GM12878 (cell line): Measurements from ENCODE around the gene TAAR2. TPM values are rescaled to one million over a fixed set of nuclear protein-coding genes. Genes with fewer than 3 reads are reported as not detected.

Source experiments
- ATAC-seq: fragments of 200-7000 bp; cut with Tn5 transposase; 3 replicates; pipeline ENCODE4 v1.9.1; 2020; ENCODE audit warnings: mild to moderate bottlenecking, moderate library complexity
- BruUV-seq: library from RNA; stranded (reverse); fragments of 400-500 nt; replicated peaks from 2 replicates; lab custom pipeline; 2021; lab: Mats Ljungman, UMichigan
- CTCF ChIA-PET: fragments of 300-600 bp; sonication (Branson Sonifier 250); formaldehyde crosslinking; extraction: SDS; loops from one replicate; lab custom pipeline; 2021; ENCODE audit warnings: inconsistent platforms; lab: Yijun Ruan, JAX
- POLR2A ChIA-PET: fragments of 350-600 bp; formaldehyde crosslinking; extraction: SDS; loops from one replicate; lab custom pipeline; 2021; ENCODE audit warnings: inconsistent platforms; lab: Charles Lee
- RAD21 ChIA-PET: fragments of 300-600 bp; sonication (Branson Sonifier 250); formaldehyde crosslinking; loops from one replicate; lab custom pipeline; 2023; ENCODE audit warnings: antibody characterized with exemption; ENCODE audit not compliant: unreplicated experiment; lab: Charles Lee
- SMC1A ChIA-PET: fragments of 300-600 bp; sonication (Branson Sonifier 250); formaldehyde crosslinking; loops from one replicate; lab custom pipeline; 2023; ENCODE audit not compliant: unreplicated experiment, uncharacterized antibody; lab: Charles Lee
- DNase-seq: peaks from one replicate; pipeline ENCODE4 v3.0.0-alpha.2; 2011; ENCODE audit warnings: low read depth, low spot score
- FAIRE-seq: peaks from 3 replicates; lab custom pipeline; 2011; peaks lifted over from hg19 to GRCh38; lab: Jason Lieb, UNC
- H2AFZ ChIP-seq: 2 replicates; pipeline ENCODE4 v1.6.0; 2011; ENCODE audit warnings: low read depth, low read length, control low read depth; ENCODE audit not compliant: control insufficient read depth
- H3K27ac ChIP-seq: 2 replicates; pipeline ENCODE4 v1.5.1; 2011; ENCODE audit warnings: control low read depth; ENCODE audit not compliant: control insufficient read depth, insufficient read depth
- H3K27me3 ChIP-seq, 2 experiments: replicated peaks in 1 of 2; 2 replicates each; pipeline versions ENCODE4 v1.6.0 to v1.6.1; 2011; ENCODE audit warnings: low read length in 1 of 2; ENCODE audit not compliant: control insufficient read depth in 2 of 2, insufficient read depth in 2 of 2
- H3K36me3 ChIP-seq, 2 experiments: 2 replicates each; pipeline ENCODE4 v1.5.1; 2011; ENCODE audit warnings: low read length in 1 of 2; ENCODE audit not compliant: control insufficient read depth in 2 of 2, insufficient read depth in 2 of 2
- H3K4me1 ChIP-seq: 2 replicates; pipeline ENCODE4 v1.6.1; 2011; ENCODE audit warnings: mild to moderate bottlenecking, low read length, moderate library complexity, mixed read lengths; ENCODE audit not compliant: control insufficient read depth, insufficient read depth
- H3K4me2 ChIP-seq: 2 replicates; pipeline ENCODE4 v1.6.0; 2011; ENCODE audit warnings: control low read depth; ENCODE audit not compliant: control insufficient read depth, insufficient read depth
- H3K4me3 ChIP-seq: fragments of 200-600 bp; sonication (generic); 2 replicates; pipeline ENCODE4 v1.5.1; 2016
- H3K79me2 ChIP-seq: 2 replicates; pipeline ENCODE4 v1.6.0; 2011; ENCODE audit warnings: low read length; ENCODE audit not compliant: control insufficient read depth, insufficient read depth
- H3K9ac ChIP-seq: 2 replicates; pipeline ENCODE4 v1.8.0; 2011; ENCODE audit warnings: low read length, control low read depth, mixed read lengths; ENCODE audit not compliant: control insufficient read depth, insufficient read depth
- H3K9me3 ChIP-seq: replicated peaks from 3 replicates; pipeline ENCODE4 v1.5.1; 2011; ENCODE audit warnings: mild to moderate bottlenecking, low read length; ENCODE audit not compliant: control insufficient read depth, insufficient read depth
- H4K20me1 ChIP-seq: 2 replicates; pipeline ENCODE4 v1.6.0; 2011; ENCODE audit not compliant: control insufficient read depth, insufficient read depth
- CHD2 ChIP-seq: IDR thresholded peaks from 2 replicates; pipeline ENCODE4 v1.6.1; 2011; ENCODE audit warnings: low read depth, low read length, improper control_type of control experiment, borderline replicate concordance
- E2F4 ChIP-seq: IDR thresholded peaks from 2 replicates; pipeline ENCODE4 v1.6.1; 2012; ENCODE audit warnings: low read depth, low read length, improper control_type of control experiment
- E4F1 ChIP-seq: fragments of 450-650 bp; IDR thresholded peaks from 2 replicates; pipeline ENCODE4 v1.6.1; 2018; ENCODE audit warnings: borderline replicate concordance, mild to moderate bottlenecking; ENCODE audit not compliant: partially characterized antibody
- EP300 ChIP-seq, 2 experiments: fragments of 150-350 bp in 1 of 2; IDR thresholded peaks; 2 replicates each; pipeline ENCODE4 v1.6.1; 2011 to 2012; ENCODE audit warnings: low read depth in 2 of 2, low read length in 2 of 2, borderline replicate concordance in 1 of 2, improper control_type of control experiment in 1 of 2, inconsistent platforms in 1 of 2; ENCODE audit not compliant: control insufficient read depth in 1 of 2
- JUND ChIP-seq: IDR thresholded peaks from 2 replicates; pipeline ENCODE4 v1.6.1; 2012; ENCODE audit warnings: low read depth, mild to moderate bottlenecking, low read length, improper control_type of control experiment, moderate library complexity
- NKRF ChIP-seq: fragments of 450-650 bp; conservative IDR thresholded peaks from 2 replicates; pipeline ENCODE4 v1.6.1; 2017; ENCODE audit warnings: mild to moderate bottlenecking, moderate library complexity
- PBX3 ChIP-seq: IDR thresholded peaks from 2 replicates; pipeline ENCODE4 v1.6.1; 2011; ENCODE audit warnings: mild to moderate bottlenecking, low read depth, low read length, moderate library complexity; ENCODE audit not compliant: insufficient replicate concordance
- RELA ChIP-seq: fragments of 450-650 bp; IDR thresholded peaks from 2 replicates; pipeline ENCODE4 v1.8.0; 2014; ENCODE audit warnings: borderline replicate concordance; ENCODE audit not compliant: partially characterized antibody
- RFX5 ChIP-seq: IDR thresholded peaks from 2 replicates; pipeline ENCODE4 v1.6.1; 2011; ENCODE audit warnings: low read depth, low read length, improper control_type of control experiment
- SP1 ChIP-seq: IDR thresholded peaks from one replicate; pipeline ENCODE4 v1.6.1; 2011; ENCODE audit warnings: low read depth, low read length
- TCF7 ChIP-seq: IDR thresholded peaks from 2 replicates; pipeline ENCODE4 v1.6.1; 2014; ENCODE audit warnings: antibody characterized with exemption, borderline replicate concordance
- ZNF207 ChIP-seq: fragments of 450-650 bp; IDR thresholded peaks from 2 replicates; pipeline ENCODE4 v1.6.1; 2014; ENCODE audit warnings: antibody characterized with exemption, mild to moderate bottlenecking, borderline replicate concordance
- ZNF24 ChIP-seq: fragments of 450-650 bp; IDR thresholded peaks from 2 replicates; pipeline ENCODE4 v1.6.1; 2017; ENCODE audit warnings: antibody characterized with exemption, mild to moderate bottlenecking
- ZNF622 ChIP-seq: fragments of 450-650 bp; IDR thresholded peaks from 2 replicates; pipeline ENCODE4 v1.6.1; 2017; ENCODE audit warnings: mild to moderate bottlenecking, inconsistent platforms
- WGBS: methylation state at CpG from one replicate; pipeline ENCODE4 v1.1.6; 2016; ENCODE audit warnings: low lambda C conversion rate; ENCODE audit not compliant: insufficient replicate concordance, insufficient coverage; ENCODE audit errors: missing lambda C conversion rate; 5-methylcytosine and 5-hydroxymethylcytosine counted together
- in situ Hi-C: fragments of 300-500 bp; cut with MboI; formaldehyde crosslinking; loops from 9 replicates; pipeline ENCODE4 v1.14.3; 2018; ENCODE audit warnings: mixed read lengths
- intact Hi-C: fragments of 100-400 bp; cut with micrococcal nuclease; formaldehyde crosslinking; loops from one replicate; pipeline ENCODE4 v1.14.2; 2022; ENCODE audit not compliant: unreplicated experiment
- polyA plus RNA-seq, 11 experiments: library from polyadenylated mRNA; depleted of rRNA in 4 of 11; unstranded in 6 of 11; stranded (reverse) in 5 of 11; fragments of >200 nt; fragmentation: Nextera tagmentation in 4 of 11; fragmentation: Illumina TruSeq in 1 of 11; extraction: Ambion mirVana in 4 of 11; extraction: Trizol in 1 of 11; gene quantifications; 1 replicate in 1 of 11; 2 replicates in 10 of 11; pipeline versions ENCODE4 v1.2.1 to v1.2.3, GENCODE V29; 2011 to 2016; ENCODE audit warnings: inconsistent platforms in 2 of 11, missing spikeins in 2 of 11, low read depth in 1 of 11
- total RNA-seq, 4 experiments: library from RNA; depleted of rRNA in 3 of 4; stranded (reverse); fragments of >200 nt in 3 of 4; fragmentation: Illumina TruSeq in 1 of 4; extraction: Trizol in 1 of 4; gene quantifications; 2 replicates each; pipeline versions ENCODE4 v1.2.1 to v1.2.3, GENCODE V29; 2013 to 2021

TAAR2 gene
- total and polyA plus RNA-seq, 10 of the 15 experiments (the other 5 are each of a cell fraction or from before 2014, with no cell fraction given): not detected

- no peak within 1 kb of the TSS for H2AFZ ChIP-seq
- CTCF ChIA-PET: no interaction called here
- BruUV-seq: no TSS peak
These were observed 53.8 kb downstream of the TAAR2 start, which contains the start of gene TAAR6 for GRCh38 chr6:132570221-132570777. TSS of gene TAAR6 (plus strand) at chr6:132570322. CDS start at chr6:132570322, 0 bp downstream.

More at GRCh38 chr6:132570221-132570777, 53.8 kb downstream of the TAAR2 start, which contains the start of gene TAAR6:
- no peak for TF ChIP-seq NKRF
- TF ChIP-seq EP300 (IDR thresholded peaks at IDR 0.05; ENCODE audit: borderline replicate concordance in 1 of 2, control insufficient read depth in 1 of 2, low read depth in 2 of 2, low read length in 2 of 2): no peak
- TF ChIP-seq CHD2: no peak
- no peak for TF ChIP-seq ZNF622
- no peak for TF ChIP-seq TCF7
- no peak for TF ChIP-seq ZNF24
- no peak for TF ChIP-seq RELA
- no peak for TF ChIP-seq PBX3
- TF ChIP-seq E2F4: no peak
- no peak for TF ChIP-seq JUND
- TF ChIP-seq E4F1: no peak
- no peak for TF ChIP-seq ZNF207
- TF ChIP-seq SP1: no peak
- TF ChIP-seq RFX5: no peak
- Histone ChIP-seq H3K27ac (no peak within 1 kb of the TSS), H3K79me2 (no peaks in the 10 kb centered on the region), H3K36me3 (no peaks in the 10 kb centered on the region), H3K9me3 (no peaks in the 10 kb centered on the region), H3K4me1 (no peaks in the 10 kb centered on the region), H3K4me2 (no peak within 1 kb of the TSS), H3K4me3 (no peak within 1 kb of the TSS), H3K27me3 (no peaks in the 10 kb centered on the region), H4K20me1 (no peaks in the 10 kb centered on the region), H3K9ac (no peak within 1 kb of the TSS)
- ChIA-PET RAD21 (no interaction called here), SMC1A (interaction anchor here (0.7 kb wide), 1 partner anchor 246 kb away, joined by 3 read pairs; no protein-coding TSS in a partner anchor), POLR2A (no interaction called here)
- intact Hi-C loops (no loop called here), in situ Hi-C loops (no loop called here)
- FAIRE-seq (no peak), DNase-seq (no peak), ATAC-seq (no peak)
- 56% methylated on average over 15 of the region's 15 CpGs for whole genome bisulfite sequencing
